Measurements from ENCODE around the gene ARL13A. TPM values are rescaled to one million over a fixed set of nuclear protein-coding genes. Genes with fewer than 3 reads are reported as not detected.

ARL13A gene
- total and polyA plus RNA-seq, 2 of the 13 experiments (the other 11 are each of a cell fraction or from before 2014, with no cell fraction given) = not detected

GRCh38 chrX:100928660-100929613 lies 40.6 kb upstream of the ARL13A start, which contains the start of gene XKRX:
XKRX (minus strand) TSS chrX:100928917; CDS start chrX:100928304, 613 bp downstream.
- Histone ChIP-seq H2AFZ (ENCODE audit: low read length) (no peak within 1 kb of the TSS), H3K4me1 (ENCODE audit: insufficient read depth, low read length) (peaks cover 6% of the 10 kb centered on the region; the same call in 1 of the 2 replicates)
- intact Hi-C loops (cut with micrococcal nuclease; ENCODE audit: unreplicated experiment) = no loop called here
- TF ChIP-seq TBL1XR1 (IDR thresholded peaks at IDR 0.05; ENCODE audit: borderline replicate concordance, low read length, partially characterized antibody) (no peak), KLF6 (CRISPR knock-in tag; IDR thresholded peaks at IDR 0.05) (no peak), REPIN1 (CRISPR knock-in tag; IDR thresholded peaks at IDR 0.05; ENCODE audit: borderline replicate concordance, low read depth) (no peak), CENPBD1 (CRISPR knock-in tag; IDR thresholded peaks at IDR 0.05; ENCODE audit: borderline replicate concordance, low read depth) (no peak), MED8 (CRISPR knock-in tag; IDR thresholded peaks at IDR 0.05; ENCODE audit: insufficient replicate concordance) (no peak), PHF5A (CRISPR knock-in tag; IDR thresholded peaks at IDR 0.05; ENCODE audit: low read depth, unreplicated experiment) (no peak), RFXANK (CRISPR knock-in tag; IDR thresholded peaks at IDR 0.05) (no peak), ZBTB10 (CRISPR knock-in tag; IDR thresholded peaks at IDR 0.05; ENCODE audit: borderline replicate concordance) (no peak), ZNF883 (CRISPR knock-in tag; IDR thresholded peaks at IDR 0.05; ENCODE audit: not compliant biosample characterization) (no peak), ZNF644 (CRISPR knock-in tag; IDR thresholded peaks at IDR 0.05; ENCODE audit: low read depth) (no peak), FOXJ3 (CRISPR knock-in tag; IDR thresholded peaks at IDR 0.05; ENCODE audit: borderline replicate concordance) (no peak), ZNF510 (CRISPR knock-in tag; IDR thresholded peaks at IDR 0.05; ENCODE audit: low read depth) (no peak), PHF20 (CRISPR knock-in tag; IDR thresholded peaks at IDR 0.05) (no peak)
- TF ChIP-seq, protein P1, sequence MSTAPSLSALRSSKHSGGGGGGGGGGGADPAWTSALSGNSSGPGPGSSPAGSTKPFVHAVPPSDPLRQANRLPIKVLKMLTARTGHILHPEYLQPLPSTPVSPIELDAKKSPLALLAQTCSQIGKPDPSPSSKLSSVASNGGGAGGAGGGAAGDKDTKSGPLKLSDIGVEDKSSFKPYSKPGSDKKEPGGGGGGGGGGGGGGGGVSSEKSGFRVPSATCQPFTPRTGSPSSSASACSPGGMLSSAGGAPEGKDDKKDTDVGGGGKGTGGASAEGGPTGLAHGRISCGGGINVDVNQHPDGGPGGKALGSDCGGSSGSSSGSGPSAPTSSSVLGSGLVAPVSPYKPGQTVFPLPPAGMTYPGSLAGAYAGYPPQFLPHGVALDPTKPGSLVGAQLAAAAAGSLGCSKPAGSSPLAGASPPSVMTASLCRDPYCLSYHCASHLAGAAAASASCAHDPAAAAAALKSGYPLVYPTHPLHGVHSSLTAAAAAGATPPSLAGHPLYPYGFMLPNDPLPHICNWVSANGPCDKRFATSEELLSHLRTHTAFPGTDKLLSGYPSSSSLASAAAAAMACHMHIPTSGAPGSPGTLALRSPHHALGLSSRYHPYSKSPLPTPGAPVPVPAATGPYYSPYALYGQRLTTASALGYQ (CRISPR knock-in tag; IDR thresholded peaks at IDR 0.05) = no peak

More at GRCh38 chrX:100928660-100929613, 40.6 kb upstream of the ARL13A start, which contains the start of gene XKRX:
- Histone ChIP-seq H3K4me2 (ENCODE audit: low read depth, low read length) (peak within 1 kb of the TSS; percentile 63), H3K27me3 (ENCODE audit: control insufficient read depth in 1 of 2, insufficient read depth in 2 of 2, low read length in 2 of 2) (no peaks in the 10 kb centered on the region), H3K4me3 (replicated peaks in 1 of 3; ENCODE audit: insufficient read depth in 1 of 3, low read depth in 2 of 3, low read length in 3 of 3) (peak within 1 kb of the TSS; percentile 39 to 58 (median 40); a peak in 5 of 6 replicates), H3K27ac (ENCODE audit: extremely low read length, insufficient read depth, low read length) (no peak within 1 kb of the TSS), H3K9me3 (ENCODE audit: low read length) (no peaks in the 10 kb centered on the region), H4K20me1 (ENCODE audit: insufficient read depth, low read length) (no peaks in the 10 kb centered on the region), H3K79me2 (ENCODE audit: insufficient read depth, low read length) (no peaks in the 10 kb centered on the region), H3K36me3 (replicated peaks in 1 of 2; ENCODE audit: control insufficient read depth in 1 of 2, insufficient read depth in 2 of 2, low read length in 2 of 2) (no peaks in the 10 kb centered on the region), H3K9ac (ENCODE audit: insufficient read depth, low read depth, low read length) (no peak within 1 kb of the TSS)
- CTCF ChIA-PET (ENCODE audit: low intra/inter-chr PET ratio, low total read pairs) = no interaction called here
- WGBS (ENCODE audit: low lambda C conversion rate) = 0% methylated on average over 1 of the region's 51 CpGs
- POLR2A ChIA-PET = no interaction called here
- in situ Hi-C loops (cut with HindIII; ENCODE audit: extremely low pct_ligation_motif_present, low pct_unique_long_range_greater_than_20kb) = no loop called here
- FAIRE-seq (no peak), DNase-seq (ENCODE audit: low spot score) (no peak), ATAC-seq (peak; percentile 88)
- no TSS peak for BruUV-seq (replicated peaks)
